Effector memory CD4-positive, alpha-beta T cell (primary cell): Measurements from ENCODE around the gene EYA4.

Source experiments
- DNase-seq, 3 donors: peaks; one replicate each; pipeline ENCODE4 v3.0.0-alpha.2; 2020
- H3K27ac ChIP-seq: 2 replicates; pipeline ENCODE4 v1.7.0; 2013; ENCODE audit warnings: mild to moderate bottlenecking, low read length, moderate library complexity; ENCODE audit not compliant: insufficient read depth, poor library complexity, severe bottlenecking
- H3K27me3 ChIP-seq: replicated peaks from 2 replicates; pipeline ENCODE4 v1.7.0; 2013; ENCODE audit warnings: mild to moderate bottlenecking, low read length; ENCODE audit not compliant: insufficient read depth, control insufficient read depth, poor library complexity, severe bottlenecking
- H3K36me3 ChIP-seq: 2 replicates; pipeline ENCODE4 v1.7.0; 2013; ENCODE audit warnings: mild to moderate bottlenecking, low read length, moderate library complexity; ENCODE audit not compliant: control insufficient read depth, insufficient read depth
- H3K4me1 ChIP-seq: 2 replicates; pipeline ENCODE4 v1.7.0; 2013; ENCODE audit warnings: low read length, mild to moderate bottlenecking; ENCODE audit not compliant: control insufficient read depth, insufficient read depth, poor library complexity, severe bottlenecking
- H3K4me3 ChIP-seq: 2 replicates; pipeline ENCODE4 v1.7.0; 2013; ENCODE audit warnings: low read length, low read depth, mild to moderate bottlenecking; ENCODE audit not compliant: insufficient read depth, poor library complexity, severe bottlenecking
- H3K9me3 ChIP-seq: 2 replicates; pipeline ENCODE4 v1.7.0; 2013; ENCODE audit warnings: mild to moderate bottlenecking, low read length, moderate library complexity; ENCODE audit not compliant: control insufficient read depth

Gene EYA4

DNA sequence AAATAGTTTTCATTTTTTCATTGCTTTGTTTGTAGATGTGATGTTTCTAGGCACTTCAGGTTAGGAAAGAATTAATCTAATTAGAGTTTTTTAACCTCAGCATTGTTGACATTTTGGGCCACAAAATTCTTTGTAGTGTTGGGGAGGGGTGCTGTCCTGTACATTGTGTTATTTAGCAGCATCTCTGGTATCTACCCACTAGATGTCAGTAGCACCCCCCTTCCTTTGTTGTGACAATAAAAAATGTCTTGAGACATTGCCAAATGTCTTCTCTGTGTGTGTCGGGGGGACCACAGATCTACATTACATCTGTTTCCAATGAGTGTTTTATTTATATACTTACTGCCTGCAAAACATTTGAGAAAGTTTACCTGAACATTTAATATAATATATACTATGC lies 45.6 kb downstream of the EYA4 start:
- H3K9me3 ChIP-seq = no peaks in the 10 kb centered on the region
- no peaks in the 10 kb centered on the region for H3K4me1 ChIP-seq
- H3K4me3 ChIP-seq = no peak overlapping the region
- no peaks in the 10 kb centered on the region for H3K36me3 ChIP-seq
- no peaks in the 10 kb centered on the region for H3K27me3 ChIP-seq
- no peak for DNase-seq
- H3K27ac ChIP-seq = no peak overlapping the region

DNA sequence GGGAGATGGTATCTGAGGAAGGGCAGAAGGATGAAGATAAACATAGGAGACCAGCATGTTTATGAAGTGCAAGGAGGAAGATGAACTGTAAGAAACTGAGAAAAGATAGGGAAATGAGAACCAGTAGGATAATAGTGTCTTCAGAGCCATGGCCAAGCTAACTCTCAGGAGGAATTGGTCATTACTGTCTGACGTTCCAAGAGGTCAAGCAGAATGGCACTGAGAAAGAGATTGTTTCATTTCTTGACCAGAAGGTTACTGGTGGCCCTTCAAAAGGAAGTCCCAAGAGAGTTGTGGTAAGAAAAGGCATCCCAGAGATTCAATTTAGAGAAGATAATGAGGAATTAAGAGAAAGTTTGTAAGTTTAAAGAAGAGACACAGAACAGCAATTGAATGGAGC lies 47.5 kb downstream of the EYA4 start:
- Histone ChIP-seq H3K27me3 (no peaks in the 10 kb centered on the region), H3K4me3 (no peak overlapping the region), H3K36me3 (no peaks in the 10 kb centered on the region), H3K9me3 (no peaks in the 10 kb centered on the region), H3K4me1 (no peaks in the 10 kb centered on the region), H3K27ac (no peak overlapping the region)
- no peak for DNase-seq

DNA sequence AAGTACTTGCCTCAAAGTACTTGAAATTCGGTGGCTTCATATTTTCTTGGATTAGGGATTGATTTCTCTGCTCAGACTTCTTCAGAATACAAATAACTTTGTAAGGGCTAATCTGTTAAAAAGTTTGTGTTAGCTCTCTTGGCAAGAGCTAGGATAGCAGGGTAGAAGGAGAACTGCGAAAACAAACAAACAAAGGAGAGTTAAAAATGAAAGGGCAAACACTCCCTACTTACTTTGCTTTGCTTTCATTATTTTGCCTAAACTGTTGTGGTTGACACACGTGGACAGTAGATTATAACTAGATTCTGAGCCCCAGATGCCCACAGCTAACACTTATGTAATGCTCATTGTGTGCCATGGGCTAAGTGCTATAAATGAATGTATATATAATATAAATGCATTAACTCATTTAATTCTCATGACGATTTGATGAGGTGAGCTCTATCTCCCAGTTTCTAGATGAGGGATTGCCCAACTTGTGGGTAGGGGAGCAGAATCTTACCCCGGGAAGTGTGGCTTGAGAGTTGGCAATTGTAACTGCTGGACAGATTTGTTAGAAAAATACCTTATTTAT lies 48.7 kb downstream of the EYA4 start:
- no peaks in the 10 kb centered on the region for H3K36me3 ChIP-seq
- no peak overlapping the region for H3K27ac ChIP-seq
- H3K4me1 ChIP-seq = no peaks in the 10 kb centered on the region
- H3K9me3 ChIP-seq = no peaks in the 10 kb centered on the region
- H3K4me3 ChIP-seq = no peak overlapping the region
- H3K27me3 ChIP-seq = no peaks in the 10 kb centered on the region
- no peak for DNase-seq

DNA sequence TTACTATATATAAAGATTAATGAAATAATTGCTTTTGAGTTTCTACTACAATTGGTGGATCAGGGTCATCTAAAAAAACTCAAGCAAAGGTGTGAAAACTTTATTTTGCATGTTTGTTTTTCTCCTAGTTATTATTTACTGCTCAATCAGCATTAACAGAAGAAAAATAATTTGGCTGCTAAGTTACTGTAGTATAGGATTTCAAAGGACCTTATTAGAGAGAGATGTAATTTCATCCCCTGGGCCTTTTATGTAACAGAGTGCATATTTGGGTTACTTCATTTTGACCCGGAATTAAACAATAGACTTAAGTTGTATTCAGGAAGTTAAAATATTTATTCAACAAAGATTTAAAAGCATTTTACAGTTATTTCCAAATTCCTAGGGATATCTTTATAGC lies 49.8 kb downstream of the EYA4 start:
- Histone ChIP-seq H3K9me3 (no peaks in the 10 kb centered on the region), H3K36me3 (no peaks in the 10 kb centered on the region), H3K4me1 (no peaks in the 10 kb centered on the region), H3K4me3 (no peak overlapping the region), H3K27me3 (no peaks in the 10 kb centered on the region), H3K27ac (no peak overlapping the region)
- no peak for DNase-seq

DNA sequence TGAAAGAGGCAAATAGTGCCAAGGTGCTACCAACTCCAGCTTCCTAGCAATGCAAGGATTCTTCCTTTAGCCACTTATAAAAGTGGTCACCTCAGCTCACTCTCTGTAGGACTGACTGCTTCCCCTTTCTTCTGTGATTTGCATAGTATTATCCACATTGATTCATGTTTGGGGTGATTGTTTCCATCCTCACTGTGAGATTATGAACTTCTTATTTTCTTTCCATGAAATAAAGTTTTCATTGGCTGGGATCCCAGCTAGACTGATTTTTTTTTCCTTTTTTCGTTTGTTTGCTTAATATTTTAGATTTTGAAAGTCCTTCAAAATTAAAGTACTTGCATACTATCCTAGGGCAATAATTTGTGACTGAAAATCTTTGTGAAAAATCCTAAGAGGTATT lies 50.5 kb downstream of the EYA4 start:
- H3K27ac ChIP-seq = no peak overlapping the region

DNA sequence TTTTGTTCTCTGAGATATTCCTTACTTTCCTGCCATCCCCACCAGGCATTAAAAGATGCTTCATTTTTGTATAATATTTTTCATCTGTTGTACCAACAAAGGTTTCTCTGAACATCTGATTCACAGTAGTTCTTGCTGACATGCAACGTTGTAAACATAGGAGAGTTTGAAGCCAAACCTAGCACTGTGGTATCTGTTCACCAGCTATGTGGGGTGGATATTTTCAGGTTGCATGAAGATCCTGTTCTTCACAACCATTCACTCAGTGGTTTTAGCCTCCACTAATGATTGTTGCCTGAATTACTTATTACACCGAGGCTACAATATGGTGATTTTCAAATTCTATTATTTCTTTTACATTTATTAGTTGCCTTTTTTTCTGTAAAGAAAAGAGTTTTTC lies 56.5 kb downstream of the EYA4 start:
- Histone ChIP-seq H3K4me1 (no peaks in the 10 kb centered on the region), H3K36me3 (no peaks in the 10 kb centered on the region), H3K27me3 (no peaks in the 10 kb centered on the region), H3K4me3 (no peak overlapping the region), H3K27ac (no peak overlapping the region), H3K9me3 (no peaks in the 10 kb centered on the region)
- no peak for DNase-seq

More for the DNA sequence above, 50.5 kb downstream of the EYA4 start:
- H3K27me3 ChIP-seq = no peaks in the 10 kb centered on the region
- H3K4me1 ChIP-seq = no peaks in the 10 kb centered on the region
- no peak for DNase-seq
- H3K9me3 ChIP-seq = no peaks in the 10 kb centered on the region
- no peak overlapping the region for H3K4me3 ChIP-seq
- H3K36me3 ChIP-seq = no peaks in the 10 kb centered on the region

DNA sequence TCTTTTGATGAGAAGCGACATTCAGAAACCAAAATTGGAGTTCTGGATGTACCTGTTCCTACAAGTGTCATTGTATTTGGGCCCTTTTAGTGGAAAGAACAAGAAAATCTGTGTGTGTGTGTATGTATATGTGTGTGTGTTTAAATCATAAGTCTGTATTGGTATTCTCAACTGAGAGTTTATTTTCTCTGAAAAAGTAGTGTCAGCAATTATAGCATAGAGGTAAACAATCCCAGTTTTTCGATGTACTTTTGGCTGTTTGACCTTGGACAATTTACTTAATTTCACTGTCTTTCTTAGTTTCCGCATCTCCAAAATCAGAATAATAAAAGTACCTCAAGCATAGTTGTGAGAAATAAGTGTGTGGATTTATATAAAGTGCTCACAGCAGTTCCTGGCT lies 57.2 kb downstream of the EYA4 start:
- H3K4me1 ChIP-seq = no peaks in the 10 kb centered on the region
- H3K27ac ChIP-seq = no peak overlapping the region
- H3K4me3 ChIP-seq = no peak overlapping the region
- no peaks in the 10 kb centered on the region for H3K36me3 ChIP-seq
- H3K27me3 ChIP-seq = no peaks in the 10 kb centered on the region
- DNase-seq = no peak
- no peaks in the 10 kb centered on the region for H3K9me3 ChIP-seq

DNA sequence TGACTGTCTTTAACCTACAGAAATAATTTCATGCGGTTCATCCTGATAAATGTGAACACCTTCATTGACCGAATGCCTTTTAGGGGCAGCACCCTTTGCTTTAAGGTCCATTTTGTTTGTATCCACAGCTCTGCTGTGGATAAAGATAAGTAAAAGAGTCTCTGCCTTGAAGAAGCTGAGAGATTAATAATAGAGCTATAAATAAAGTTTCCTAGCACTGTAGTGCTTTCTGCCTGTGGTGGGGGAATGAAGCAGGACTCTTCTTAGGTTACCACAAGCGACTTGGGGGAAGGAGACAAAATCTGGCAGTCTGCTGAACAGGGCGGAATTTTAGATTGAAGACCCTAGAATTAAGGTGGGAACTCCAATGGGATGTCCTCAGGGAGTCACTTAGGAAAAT lies 57.6 kb downstream of the EYA4 start:
- no peaks in the 10 kb centered on the region for H3K36me3 ChIP-seq
- no peaks in the 10 kb centered on the region for H3K4me1 ChIP-seq
- no peak for DNase-seq
- H3K27ac ChIP-seq = no peak overlapping the region
- H3K4me3 ChIP-seq = no peak overlapping the region
- H3K9me3 ChIP-seq = no peaks in the 10 kb centered on the region
- no peaks in the 10 kb centered on the region for H3K27me3 ChIP-seq

DNA sequence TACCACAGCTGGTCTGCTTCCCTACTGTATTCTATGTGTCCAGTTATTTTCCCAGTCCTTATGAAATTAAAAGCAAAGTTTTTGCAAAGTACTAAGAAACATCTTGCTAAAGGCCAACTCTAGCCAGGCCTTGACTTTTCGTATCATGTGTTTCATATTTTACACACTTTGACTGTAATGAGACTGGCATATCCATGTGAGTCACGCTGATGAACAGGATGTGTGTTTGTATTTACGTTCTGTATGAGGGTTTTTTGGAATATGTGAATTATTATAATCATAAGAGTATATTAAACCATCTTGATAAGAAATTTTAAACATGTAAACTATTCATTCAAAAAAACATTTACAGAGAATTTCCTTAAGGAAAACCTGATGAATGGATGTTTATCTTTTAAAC lies 59.7 kb downstream of the EYA4 start:
- no peaks in the 10 kb centered on the region for H3K36me3 ChIP-seq
- no peaks in the 10 kb centered on the region for H3K9me3 ChIP-seq
- H3K27ac ChIP-seq = no peak overlapping the region
- no peaks in the 10 kb centered on the region for H3K27me3 ChIP-seq
- no peaks in the 10 kb centered on the region for H3K4me1 ChIP-seq
- no peak for DNase-seq
- H3K4me3 ChIP-seq = no peak overlapping the region

DNA sequence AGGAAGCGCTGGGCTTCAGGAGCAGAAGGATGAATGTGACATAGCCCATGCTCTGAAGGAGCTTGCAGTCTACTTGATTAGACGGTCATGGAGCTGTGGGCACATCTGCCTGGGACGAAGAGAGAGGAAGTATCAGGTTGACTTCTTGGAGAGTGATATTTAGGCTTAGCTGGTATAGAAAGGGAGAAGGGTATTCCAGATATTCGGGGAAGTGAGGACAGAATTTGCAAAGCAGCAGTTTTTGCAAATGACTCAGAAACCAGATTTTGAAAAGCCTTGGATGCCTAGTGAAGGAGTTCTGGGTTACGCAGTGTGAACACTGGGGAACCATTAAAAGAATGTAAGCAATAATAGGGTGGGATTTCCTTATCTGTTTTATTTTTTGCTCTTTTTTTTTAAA lies 60.7 kb downstream of the EYA4 start:
- Histone ChIP-seq H3K9me3 (no peaks in the 10 kb centered on the region), H3K27me3 (no peaks in the 10 kb centered on the region), H3K27ac (no peak overlapping the region), H3K36me3 (no peaks in the 10 kb centered on the region), H3K4me1 (no peaks in the 10 kb centered on the region), H3K4me3 (no peak overlapping the region)
- no peak for DNase-seq

DNA sequence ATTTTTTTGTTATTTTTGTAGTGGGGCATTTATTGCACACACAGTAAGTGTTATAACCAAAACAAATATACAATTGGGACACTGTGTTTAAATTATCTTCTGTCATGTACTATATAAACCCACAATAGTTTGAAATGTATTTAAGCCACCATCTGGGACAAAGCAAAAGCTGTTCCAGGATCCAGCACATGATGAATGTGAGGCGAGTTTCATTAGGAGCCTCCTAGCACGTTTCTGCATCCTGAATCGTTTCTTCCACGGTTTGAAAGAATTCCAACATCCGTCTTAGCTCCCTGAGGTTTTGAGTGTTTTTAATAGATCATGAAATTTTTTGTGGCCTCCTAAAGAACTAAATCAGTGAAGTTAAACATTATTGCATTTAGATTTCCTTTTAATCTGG lies 65.8 kb downstream of the EYA4 start:
- no peaks in the 10 kb centered on the region for H3K36me3 ChIP-seq
- H3K27me3 ChIP-seq = no peaks in the 10 kb centered on the region
- no peaks in the 10 kb centered on the region for H3K4me1 ChIP-seq
- no peaks in the 10 kb centered on the region for H3K9me3 ChIP-seq
- no peak for DNase-seq
- H3K27ac ChIP-seq = no peak overlapping the region
- H3K4me3 ChIP-seq = no peak overlapping the region
